SU-DHL-6 (cell line): ENCODE measurements around the gene C2orf81.

Experiments used
- H2AFZ ChIP-seq: fragments of 200-600 bp; sonication (generic); 2 replicates; pipeline ENCODE4 v1.6.1; 2014; ENCODE audit warnings: low read depth, mild to moderate bottlenecking, moderate library complexity, mixed read lengths, antibody characterized with exemption, low read length; ENCODE audit not compliant: severe bottlenecking
- H3F3A ChIP-seq: fragments of 200-600 bp; shearing (Covaris generic); 2 replicates; pipeline ENCODE4 v1.6.0; 2016; ENCODE audit warnings: antibody characterized with exemption, mild to moderate bottlenecking; ENCODE audit not compliant: insufficient read depth
- H3K27ac ChIP-seq: fragments of 200-600 bp; sonication (generic); 2 replicates; pipeline ENCODE4 v1.5.1; 2016; ENCODE audit warnings: low read depth, mild to moderate bottlenecking, low read length, moderate library complexity, mixed read lengths
- H3K27me3 ChIP-seq: fragments of 200-600 bp; sonication (generic), shearing (Covaris generic); 2 replicates; pipeline ENCODE4 v1.6.0; 2014; ENCODE audit warnings: mild to moderate bottlenecking, low read length
- H3K36me3 ChIP-seq: fragments of 200-600 bp; sonication (generic); 2 replicates; pipeline ENCODE4 v1.6.1; 2014; ENCODE audit warnings: mild to moderate bottlenecking, low read length, mixed read lengths
- H3K4me2 ChIP-seq: fragments of 300-600, 200-600 bp; shearing (Covaris generic), sonication (generic); 2 replicates; pipeline ENCODE4 v1.6.0; 2014; ENCODE audit warnings: low read length, low read depth, mild to moderate bottlenecking; ENCODE audit not compliant: poor library complexity, severe bottlenecking
- H3K4me3 ChIP-seq: fragments of 200-600 bp; sonication (generic); 2 replicates; pipeline ENCODE4 v1.5.1; 2014; ENCODE audit warnings: antibody characterized with exemption, low read length, mild to moderate bottlenecking, mixed read lengths; ENCODE audit not compliant: insufficient read depth, poor library complexity, severe bottlenecking
- H3K79me2 ChIP-seq: fragments of 200-600 bp; sonication (generic); 2 replicates; pipeline ENCODE4 v1.6.1; 2014; ENCODE audit warnings: mild to moderate bottlenecking, low read length, moderate library complexity; ENCODE audit not compliant: insufficient read depth
- H3K9ac ChIP-seq: fragments of 200-600 bp; sonication (generic); 2 replicates; pipeline ENCODE4 v1.7.0; 2014; ENCODE audit warnings: mild to moderate bottlenecking, low read length
- H3K9me2 ChIP-seq: fragments of 200-600 bp; sonication (generic); replicated peaks from 2 replicates; pipeline ENCODE4 v1.6.1; 2014; ENCODE audit warnings: low read length; ENCODE audit not compliant: insufficient read depth
- H3K9me3 ChIP-seq: fragments of 200-600 bp; sonication (generic); 2 replicates; pipeline ENCODE4 v1.6.1; 2014; ENCODE audit warnings: low read length, mixed read lengths; ENCODE audit not compliant: insufficient read depth
- H4K20me1 ChIP-seq: fragments of 200-600 bp; sonication (generic); 2 replicates; pipeline ENCODE4 v1.6.1; 2014; ENCODE audit warnings: low read depth, mild to moderate bottlenecking, antibody characterized with exemption, low read length, moderate library complexity, mixed read lengths
- CTCF ChIP-seq: fragments of 200-600 bp; sonication (generic); IDR thresholded peaks from one replicate; pipeline ENCODE4 v1.5.1; 2017; ENCODE audit warnings: antibody characterized with exemption, mild to moderate bottlenecking, low read length, moderate library complexity; ENCODE audit not compliant: insufficient read depth, poor library complexity, severe bottlenecking
- EZH2phosphoT487 ChIP-seq: fragments of 200-600 bp; sonication (generic), shearing (Covaris generic); conservative IDR thresholded peaks from 2 replicates; pipeline ENCODE4 v1.6.1; 2018; ENCODE audit warnings: mild to moderate bottlenecking, antibody characterized with exemption, low read length, moderate library complexity, mixed read lengths

Gene C2orf81

DNA sequence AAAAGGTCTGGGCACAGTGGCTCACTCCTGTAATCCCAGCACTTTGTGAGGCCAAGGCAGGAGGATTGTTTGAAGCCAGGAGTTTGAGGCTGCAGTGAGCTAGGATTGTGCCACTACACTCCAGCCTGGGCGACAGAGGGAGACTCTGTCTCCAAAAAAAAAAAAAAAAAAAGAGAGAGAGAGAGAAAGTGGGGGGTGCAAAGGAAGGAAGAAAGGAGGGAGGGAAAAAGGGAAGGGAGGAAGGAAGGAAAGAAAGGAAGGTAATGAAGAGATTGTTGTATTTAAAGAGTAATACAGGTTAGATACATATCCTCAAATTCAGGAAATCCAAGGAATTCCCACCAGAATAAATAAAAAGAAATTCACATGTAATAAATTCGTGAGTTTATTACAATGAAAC is 19.5 kb downstream of the C2orf81 start:
- Histone ChIP-seq H3K9ac (no peak overlapping the region), H3K27me3 (no peaks in the 10 kb centered on the region), H3K36me3 (no peaks in the 10 kb centered on the region), H3K9me3 (no peaks in the 10 kb centered on the region), H3K79me2 (no peaks in the 10 kb centered on the region), H4K20me1 (no peaks in the 10 kb centered on the region), H2AFZ (no peak overlapping the region), H3K9me2 (no peaks in the 10 kb centered on the region), H3K27ac (no peak overlapping the region), H3K4me2 (no peak overlapping the region), H3F3A (no peaks in the 10 kb centered on the region), H3K4me3 (no peak overlapping the region)
- TF ChIP-seq CTCF (no peak), EZH2phosphoT487 (no peak)

DNA sequence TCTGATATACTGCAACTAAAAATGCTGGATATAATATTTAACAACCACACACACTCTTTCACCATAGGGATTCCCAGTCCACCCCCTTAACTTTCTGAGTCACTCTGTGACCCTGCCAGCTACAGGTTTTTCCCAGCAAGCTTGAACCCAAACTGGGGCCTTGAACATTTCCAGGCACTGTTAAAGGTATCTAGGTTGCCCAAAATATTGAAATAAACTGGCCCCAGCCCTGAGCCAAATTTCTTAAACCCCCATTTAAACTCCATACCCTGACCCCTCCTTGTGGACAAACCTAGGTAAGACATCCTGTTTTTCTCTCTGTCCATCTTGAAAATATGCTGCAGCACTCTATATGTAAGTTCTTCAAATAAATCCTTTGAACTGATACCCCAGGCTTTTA is 21.6 kb downstream of the C2orf81 start:
- Histone ChIP-seq H3K4me3 (no peak overlapping the region), H3K9me3 (no peaks in the 10 kb centered on the region), H3K79me2 (no peaks in the 10 kb centered on the region), H3K9ac (no peak overlapping the region), H3K9me2 (no peaks in the 10 kb centered on the region), H3K27me3 (no peaks in the 10 kb centered on the region), H3F3A (no peaks in the 10 kb centered on the region), H3K36me3 (no peaks in the 10 kb centered on the region), H2AFZ (no peak overlapping the region), H4K20me1 (no peaks in the 10 kb centered on the region), H3K4me2 (no peak overlapping the region), H3K27ac (no peak overlapping the region)
- no peak for TF ChIP-seq CTCF
- no peak for TF ChIP-seq EZH2phosphoT487

- Histone ChIP-seq H3K36me3 (no peaks in the 10 kb centered on the region), H2AFZ (no peak overlapping the region), H4K20me1 (no peaks in the 10 kb centered on the region), H3F3A (no peaks in the 10 kb centered on the region), H3K9me3 (no peaks in the 10 kb centered on the region), H3K4me3 (no peak overlapping the region), H3K9ac (no peak overlapping the region), H3K27me3 (no peaks in the 10 kb centered on the region), H3K79me2 (peaks cover 4% of the 10 kb centered on the region; the same call in 1 of the 2 replicates), H3K4me2 (no peak overlapping the region), H3K9me2 (no peaks in the 10 kb centered on the region), H3K27ac (no peak overlapping the region)
- TF ChIP-seq EZH2phosphoT487: no peak
- TF ChIP-seq CTCF: no peak
Measured at GRCh38 chr2:74396149-74396548, 25.3 kb downstream of the C2orf81 start.

- peaks cover 30% of the 10 kb centered on the region for H3K79me2 ChIP-seq
- H3K9me3 ChIP-seq: no peaks in the 10 kb centered on the region
- H2AFZ ChIP-seq: peak overlapping the region; percentile 36
- no peak overlapping the region for H3K4me3 ChIP-seq
- no peak overlapping the region for H3K27ac ChIP-seq
- no peaks in the 10 kb centered on the region for H3K9me2 ChIP-seq
- no peak overlapping the region for H3K9ac ChIP-seq
- H3F3A ChIP-seq: no peaks in the 10 kb centered on the region
- H3K36me3 ChIP-seq: no peaks in the 10 kb centered on the region
- no peaks in the 10 kb centered on the region for H3K27me3 ChIP-seq
- H3K4me2 ChIP-seq: no peak overlapping the region
- TF ChIP-seq CTCF (no peak), EZH2phosphoT487 (no peak)
- H4K20me1 ChIP-seq: no peaks in the 10 kb centered on the region
Measured at GRCh38 chr2:74393525-74393924, 27.9 kb downstream of the C2orf81 start.
